Fibroblast of pulmonary artery (primary cell): ENCODE measurements around the gene CENPS.

Source experiments
- DNase-seq: peaks from one replicate; pipeline ENCODE4 v3.0.0-alpha.2; 2010; ENCODE audit warnings: low read depth
- H3K4me3 ChIP-seq: replicated peaks from 2 replicates; pipeline ENCODE4 v1.5.1; 2011; ENCODE audit warnings: low read depth, mild to moderate bottlenecking, control low read depth, low read length, moderate library complexity
- TF ChIP-seq, protein P1 (sequence below): IDR thresholded peaks from 2 replicates; pipeline ENCODE4 v1.5.1; 2011; ENCODE audit warnings: mild to moderate bottlenecking, control low read depth, low read length, inconsistent platforms; ENCODE audit errors: missing control alignments

The CENPS gene

DNA sequence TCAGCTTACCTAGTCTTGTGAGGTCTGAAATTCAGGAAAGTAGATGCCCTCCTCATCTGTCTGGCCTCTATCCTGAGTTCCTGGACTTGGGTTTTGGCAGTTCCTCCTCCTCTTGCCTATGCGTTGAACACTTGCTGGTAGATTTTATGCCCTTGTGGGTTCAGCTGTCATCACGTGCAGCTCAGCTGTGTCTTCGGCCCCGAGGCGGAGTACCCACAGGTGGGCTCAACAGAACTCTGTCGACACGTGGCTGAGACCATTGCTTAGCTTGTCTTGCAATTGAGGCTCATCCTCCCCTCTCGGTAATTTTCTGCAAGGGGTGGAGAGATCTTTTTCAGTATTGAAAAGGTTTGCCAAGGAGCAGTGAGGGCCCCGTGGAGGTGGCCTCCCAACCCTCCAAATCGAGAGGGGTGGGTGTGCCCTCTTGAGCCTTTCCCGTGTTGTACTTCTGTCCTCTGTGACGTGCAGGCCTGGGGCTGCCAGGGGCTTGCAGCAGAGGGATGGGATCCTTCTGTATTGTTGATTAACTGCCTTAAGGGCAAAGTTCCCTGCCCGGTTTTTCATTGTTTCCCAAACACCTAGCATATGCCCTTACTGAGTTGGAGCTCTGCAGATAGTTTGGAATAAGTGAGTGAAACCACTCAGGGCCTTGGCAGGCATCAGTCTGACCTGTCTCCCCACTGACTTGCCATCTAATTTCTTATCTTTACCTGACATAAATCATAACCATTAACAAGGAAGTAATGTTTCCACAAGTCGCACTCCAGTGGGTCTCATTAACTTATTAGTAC, 2.9 kb downstream of the CENPS start:
- DNase-seq, result no peak
- no peak overlapping the region for H3K4me3 ChIP-seq
- TF ChIP-seq, protein P1, sequence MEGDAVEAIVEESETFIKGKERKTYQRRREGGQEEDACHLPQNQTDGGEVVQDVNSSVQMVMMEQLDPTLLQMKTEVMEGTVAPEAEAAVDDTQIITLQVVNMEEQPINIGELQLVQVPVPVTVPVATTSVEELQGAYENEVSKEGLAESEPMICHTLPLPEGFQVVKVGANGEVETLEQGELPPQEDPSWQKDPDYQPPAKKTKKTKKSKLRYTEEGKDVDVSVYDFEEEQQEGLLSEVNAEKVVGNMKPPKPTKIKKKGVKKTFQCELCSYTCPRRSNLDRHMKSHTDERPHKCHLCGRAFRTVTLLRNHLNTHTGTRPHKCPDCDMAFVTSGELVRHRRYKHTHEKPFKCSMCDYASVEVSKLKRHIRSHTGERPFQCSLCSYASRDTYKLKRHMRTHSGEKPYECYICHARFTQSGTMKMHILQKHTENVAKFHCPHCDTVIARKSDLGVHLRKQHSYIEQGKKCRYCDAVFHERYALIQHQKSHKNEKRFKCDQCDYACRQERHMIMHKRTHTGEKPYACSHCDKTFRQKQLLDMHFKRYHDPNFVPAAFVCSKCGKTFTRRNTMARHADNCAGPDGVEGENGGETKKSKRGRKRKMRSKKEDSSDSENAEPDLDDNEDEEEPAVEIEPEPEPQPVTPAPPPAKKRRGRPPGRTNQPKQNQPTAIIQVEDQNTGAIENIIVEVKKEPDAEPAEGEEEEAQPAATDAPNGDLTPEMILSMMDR, result no peak

- no peak for DNase-seq
- no peak overlapping the region for H3K4me3 ChIP-seq
- TF ChIP-seq, protein P1, result no peak
Observed at GRCh38 chr1:10433790-10434189, 3.6 kb downstream of the CENPS start.

DNA sequence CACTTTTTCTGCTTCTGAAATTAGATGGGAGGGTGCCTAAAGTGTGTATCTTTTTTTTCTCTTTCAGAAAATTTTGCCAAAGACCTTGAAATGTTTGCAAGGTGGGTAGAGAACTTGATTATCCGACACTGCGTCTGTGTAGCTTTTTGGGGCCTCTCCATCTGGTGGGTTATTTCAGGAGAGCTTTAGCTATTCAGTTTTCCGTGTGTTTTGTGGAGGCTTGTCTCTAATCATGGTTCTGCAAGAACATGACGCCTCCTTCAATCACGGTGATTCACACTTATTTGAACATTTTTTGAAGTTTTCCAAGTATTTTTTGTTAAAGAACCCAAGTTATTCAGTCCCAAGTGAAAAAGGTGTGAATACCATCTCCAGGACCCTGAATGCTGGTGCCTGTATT, 4.4 kb downstream of the CENPS start:
- H3K4me3 ChIP-seq, result no peak overlapping the region
- DNase-seq, result no peak
- TF ChIP-seq, protein P1, result no peak

DNA sequence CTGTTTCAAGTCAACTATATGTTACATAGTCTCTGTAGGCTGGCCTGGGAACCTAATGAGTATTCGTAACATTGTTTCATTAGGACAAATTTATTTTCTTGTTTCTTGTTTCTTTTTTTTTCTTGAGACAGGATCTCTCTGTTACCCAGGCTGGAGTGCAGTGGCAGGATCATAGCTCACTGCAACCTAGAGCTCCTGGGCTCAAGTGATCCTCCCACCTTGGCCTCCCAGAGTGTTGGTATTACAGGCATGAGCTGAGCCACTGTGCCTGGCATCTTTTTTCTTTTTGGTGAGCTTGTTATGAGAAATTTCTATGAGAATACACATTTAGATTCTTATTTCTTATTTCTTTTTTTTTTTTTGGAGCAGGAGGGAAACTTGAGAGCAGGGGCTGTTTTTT, 6.8 kb downstream of the CENPS start:
- TF ChIP-seq, protein P1, result no peak
- DNase-seq, result no peak
- H3K4me3 ChIP-seq, result no peak overlapping the region

GRCh38 chr1:10438677-10439163, 8.5 kb downstream of the CENPS start:
- TF ChIP-seq, protein P1, result no peak
- no peak for DNase-seq
- no peak overlapping the region for H3K4me3 ChIP-seq

GRCh38 chr1:10440305-10440704, 10.1 kb downstream of the CENPS start:
- DNase-seq, result no peak
- no peak overlapping the region for H3K4me3 ChIP-seq

More at GRCh38 chr1:10440305-10440704, 10.1 kb downstream of the CENPS start:
- TF ChIP-seq, protein P1, result no peak
